SJCRH30 (cell line): Measurements from ENCODE around the gene DCTN4. TPM values are rescaled to one million over a fixed set of nuclear protein-coding genes. Genes with fewer than 3 reads are reported as not detected.

Source experiments
- DNase-seq, 2 experiments: peaks; one replicate each; pipeline ENCODE4 v3.0.0-alpha.2; 2015 to 2020
- H3K27ac ChIP-seq: fragments of 250-450 bp; sonication (Bioruptor Pico); 2 replicates; pipeline ENCODE4 v1.5.1; 2020; ENCODE audit warnings: mild to moderate bottlenecking, moderate library complexity
- H3K27me3 ChIP-seq: fragments of 250-450 bp; sonication (Bioruptor Pico); 2 replicates; pipeline ENCODE4 v1.5.1; 2020; ENCODE audit warnings: mild to moderate bottlenecking, moderate library complexity
- H3K36me3 ChIP-seq: fragments of 250-450 bp; sonication (Bioruptor Pico); 2 replicates; pipeline ENCODE4 v1.5.1; 2020; ENCODE audit warnings: mild to moderate bottlenecking, moderate library complexity
- H3K4me1 ChIP-seq: fragments of 250-450 bp; sonication (Bioruptor Pico); 2 replicates; pipeline ENCODE4 v1.5.1; 2020; ENCODE audit warnings: mild to moderate bottlenecking, moderate library complexity
- H3K4me3 ChIP-seq: fragments of 250-450 bp; sonication (Bioruptor Pico); 2 replicates; pipeline ENCODE4 v1.5.1; 2020; ENCODE audit warnings: mild to moderate bottlenecking, moderate library complexity
- H3K9me3 ChIP-seq: fragments of 250-450 bp; sonication (Bioruptor Pico); replicated peaks from 2 replicates; pipeline ENCODE4 v1.5.1; 2020; ENCODE audit warnings: mild to moderate bottlenecking, moderate library complexity
- total RNA-seq: library from RNA; depleted of rRNA; stranded (reverse); fragments of >200 nt; shearing (Covaris generic); gene quantifications from 2 replicates; pipeline ENCODE4 v1.2.3, GENCODE V29; 2014; rRNA removed

Gene DCTN4
- total RNA-seq, 1 experiment from 2014 or later, result 47.8 TPM

DNA sequence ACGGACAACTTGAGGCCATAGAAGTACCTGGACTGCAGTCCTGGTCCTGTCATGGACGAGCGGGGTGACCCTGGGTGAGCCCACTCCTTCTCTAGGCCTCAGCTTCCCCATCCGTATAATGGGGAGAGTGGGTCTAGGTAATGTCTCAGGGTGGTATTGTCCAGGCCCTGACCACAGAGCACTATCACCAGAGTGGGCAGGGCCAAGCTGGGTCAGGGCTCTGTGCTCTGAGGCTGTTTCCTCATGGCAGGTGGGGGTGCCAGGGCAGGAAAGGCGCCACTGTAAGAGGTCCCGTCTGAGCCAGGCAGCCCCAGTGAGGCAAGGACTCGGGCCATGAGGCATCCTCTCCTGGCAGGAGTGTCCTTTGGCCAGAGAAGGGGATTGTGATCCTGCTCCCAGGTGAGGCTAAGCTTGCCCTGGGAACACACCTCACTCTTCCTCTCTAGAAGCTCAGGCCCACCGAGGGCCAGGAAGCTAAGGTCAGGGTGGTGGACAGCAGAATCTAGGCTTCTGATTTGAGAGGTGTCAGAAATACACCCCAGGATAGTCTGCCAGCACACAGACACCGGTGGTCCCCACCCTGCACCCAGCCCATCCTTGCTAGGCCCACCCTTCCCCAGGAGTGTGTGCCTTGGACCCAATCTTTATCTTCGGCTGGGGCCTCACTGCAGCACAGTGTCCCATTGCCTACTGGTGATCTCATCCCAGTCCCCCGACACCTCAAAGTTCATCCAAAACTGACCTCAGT lies 99.3 kb downstream of the DCTN4 start:
- no peak for DNase-seq
- Histone ChIP-seq H3K27me3 (0 out of 2 replicates have a peak, but pooled peaks cover 3% of the 10 kb centered on the region), H3K9me3 (no peaks in the 10 kb centered on the region), H3K4me3 (no peak overlapping the region), H3K27ac (no peak overlapping the region), H3K36me3 (no peaks in the 10 kb centered on the region), H3K4me1 (peaks cover 6% of the 10 kb centered on the region)

DNA sequence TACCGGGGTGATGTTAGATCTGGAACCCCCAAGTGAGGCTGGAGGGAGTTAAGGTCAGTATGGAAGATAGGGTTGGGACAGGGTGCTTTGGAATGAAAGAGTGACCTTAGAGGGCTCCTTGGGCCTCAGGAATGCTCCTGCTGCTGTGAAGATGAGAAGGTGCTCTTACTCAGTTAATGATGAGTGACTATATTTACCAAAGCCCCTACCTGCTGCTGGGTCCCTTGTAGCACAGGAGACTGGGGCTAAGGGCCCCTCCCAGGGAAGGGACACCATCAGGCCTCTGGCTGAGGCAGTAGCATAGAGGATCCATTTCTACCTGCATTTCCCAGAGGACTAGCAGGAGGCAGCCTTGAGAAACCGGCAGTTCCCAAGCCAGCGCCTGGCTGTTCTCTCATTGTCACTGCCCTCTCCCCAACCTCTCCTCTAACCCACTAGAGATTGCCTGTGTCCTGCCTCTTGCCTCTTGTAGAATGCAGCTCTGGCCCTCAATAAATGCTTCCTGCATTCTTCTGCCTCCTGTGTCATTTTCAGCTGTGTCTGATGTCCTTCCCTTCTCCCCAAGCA lies 100.0 kb downstream of the DCTN4 start:
- H3K9me3 ChIP-seq, result no peaks in the 10 kb centered on the region
- no peak overlapping the region for H3K27ac ChIP-seq
- H3K4me1 ChIP-seq, result peaks cover 14% of the 10 kb centered on the region
- H3K27me3 ChIP-seq, result 0 out of 2 replicates have a peak, but pooled peaks cover 3% of the 10 kb centered on the region
- no peak for DNase-seq
- no peaks in the 10 kb centered on the region for H3K36me3 ChIP-seq
- H3K4me3 ChIP-seq, result no peak overlapping the region

Other genes starting within 250 kb of the DCTN4 start
- gene SYNPO, start 118.4 kb downstream of the DCTN4 start, total RNA-seq, result 2.3 and 3.2 TPM in 2 replicates
- gene MYOZ3, start 97.8 kb downstream of the DCTN4 start, total RNA-seq, result 0.02 TPM in 1 of 2 replicates, not detected in the other
- gene RBM22, start 58.0 kb downstream of the DCTN4 start, total RNA-seq, result 50.5 and 55.2 TPM in 2 replicates
- 11.7 and 13.3 TPM in 2 replicates for gene SMIM3, start 19.7 kb upstream of the DCTN4 start, total RNA-seq
- gene IRGM, start 87.5 kb upstream of the DCTN4 start, total RNA-seq, result not detected in 2 replicates
- 9.9 and 12.3 TPM in 2 replicates for gene ZNF300, start 146.0 kb upstream of the DCTN4 start, total RNA-seq